HEK293 (cell line): ENCODE measurements around the gene DENND1C.
A peak's percentile ranks its signal among the peaks of the same experiment; 100 is the strongest.

ENCODE experiments used
- CTCF ChIA-PET: fragments of 350-600 bp; formaldehyde crosslinking; extraction: SDS; loops from one replicate; lab custom pipeline; 2021; ENCODE audit warnings: antibody characterized with exemption; lab: Yijun Ruan, JAX
- POLR2A ChIA-PET: fragments of 300-600 bp; formaldehyde crosslinking; extraction: SDS; loops from one replicate; lab custom pipeline; 2020; ENCODE audit warnings: antibody characterized with exemption, inconsistent platforms; lab: Yijun Ruan, JAX
- H3K27ac ChIP-seq: fragments of 200-500 bp; sonication (Bioruptor generic); 2 replicates; pipeline ENCODE4 v1.5.1; 2014; ENCODE audit warnings: low read depth, low read length, control low read depth, inconsistent platforms; ENCODE audit errors: extremely low read depth
- H3K36me3 ChIP-seq, 2 experiments: fragments of 200-500 bp in 1 of 2; sonication (Bioruptor generic) in 1 of 2; 1 replicate in 1 of 2; 2 replicates in 1 of 2; pipeline ENCODE4 v1.5.1; 2014 to 2017; ENCODE audit warnings: inconsistent platforms in 2 of 2, low read length in 2 of 2; ENCODE audit not compliant: control insufficient read depth in 2 of 2, insufficient read depth in 1 of 2
- H3K4me1 ChIP-seq: fragments of 200-500 bp; sonication (Bioruptor generic); 2 replicates; pipeline ENCODE4 v1.5.1; 2014; ENCODE audit warnings: mild to moderate bottlenecking, low read length, inconsistent platforms; ENCODE audit not compliant: control insufficient read depth, insufficient read depth
- H3K4me3 ChIP-seq: 2 replicates; pipeline ENCODE4 v1.5.1; 2011; ENCODE audit warnings: low read depth, mild to moderate bottlenecking, control low read depth, low read length, moderate library complexity
- H3K9me3 ChIP-seq: fragments of 200-500 bp; sonication (Bioruptor generic); 2 replicates; pipeline ENCODE4 v1.5.1; 2014; ENCODE audit warnings: low read depth, low read length, inconsistent platforms; ENCODE audit not compliant: control insufficient read depth, insufficient read depth
- FEZF1 ChIP-seq: fragments of 450-650 bp; formaldehyde crosslinking; IDR thresholded peaks from 2 replicates; pipeline ENCODE4 v1.5.1; 2016; ENCODE audit warnings: missing biosample characterization, missing genetic modification characterization
- GFI1B ChIP-seq: fragments of 450-650 bp; formaldehyde crosslinking; IDR thresholded peaks from 2 replicates; pipeline ENCODE4 v1.5.1; 2016; ENCODE audit warnings: missing biosample characterization, missing genetic modification characterization
- KLF8 ChIP-seq: fragments of 450-650 bp; formaldehyde crosslinking; IDR thresholded peaks from 2 replicates; pipeline ENCODE4 v1.5.1; 2016; ENCODE audit warnings: missing biosample characterization, missing genetic modification characterization
- MEIS1 ChIP-seq: sonication (generic); formaldehyde crosslinking; IDR thresholded peaks from 2 replicates; pipeline ENCODE4 v1.8.1; 2022; ENCODE audit warnings: missing genetic modification reagents, mild to moderate bottlenecking, borderline replicate concordance
- OVOL3 ChIP-seq: fragments of 450-650 bp; formaldehyde crosslinking; IDR thresholded peaks from 2 replicates; pipeline ENCODE4 v1.5.1; 2016; ENCODE audit warnings: missing biosample characterization, missing genetic modification characterization
- SALL2 ChIP-seq: fragments of 450-650 bp; formaldehyde crosslinking; IDR thresholded peaks from 2 replicates; pipeline ENCODE4 v1.5.0; 2017; ENCODE audit warnings: missing biosample characterization, mild to moderate bottlenecking, missing genetic modification characterization, borderline replicate concordance
- SP3 ChIP-seq: fragments of 450-650 bp; formaldehyde crosslinking; IDR thresholded peaks from 2 replicates; pipeline ENCODE4 v1.5.1; 2016; ENCODE audit warnings: missing biosample characterization, missing genetic modification characterization
- ZBTB21 ChIP-seq: fragments of 450-650 bp; formaldehyde crosslinking; IDR thresholded peaks from 2 replicates; pipeline ENCODE4 v1.5.1; 2017; ENCODE audit warnings: missing biosample characterization, missing genetic modification characterization
- ZEB2 ChIP-seq: fragments of 450-650 bp; formaldehyde crosslinking; IDR thresholded peaks from 2 replicates; pipeline ENCODE4 v1.5.1; 2016; ENCODE audit warnings: missing biosample characterization, missing genetic modification characterization
- ZIC2 ChIP-seq: fragments of 450-650 bp; formaldehyde crosslinking; IDR thresholded peaks from 2 replicates; pipeline ENCODE4 v1.5.1; 2016; ENCODE audit warnings: missing biosample characterization, missing genetic modification characterization
- ZNF174 ChIP-seq: fragments of 450-650 bp; formaldehyde crosslinking; IDR thresholded peaks from 2 replicates; pipeline ENCODE4 v1.5.0; 2017; ENCODE audit warnings: missing biosample characterization, mild to moderate bottlenecking, missing genetic modification characterization
- ZNF175 ChIP-seq: fragments of 450-650 bp; formaldehyde crosslinking; IDR thresholded peaks from 2 replicates; pipeline ENCODE4 v1.5.1; 2016; ENCODE audit warnings: missing biosample characterization, missing genetic modification characterization
- ZNF184 ChIP-seq: fragments of 450-650 bp; IDR thresholded peaks from 2 replicates; pipeline ENCODE4 v1.5.1; 2018; ENCODE audit warnings: missing biosample characterization, mild to moderate bottlenecking, missing genetic modification characterization
- ZNF341 ChIP-seq: fragments of 450-650 bp; formaldehyde crosslinking; IDR thresholded peaks from 2 replicates; pipeline ENCODE4; 2016; ENCODE audit warnings: low read depth, missing biosample characterization, missing genetic modification characterization
- ZNF48 ChIP-seq: fragments of 450-650 bp; formaldehyde crosslinking; IDR thresholded peaks from 2 replicates; pipeline ENCODE4 v1.5.1; 2016; ENCODE audit warnings: missing biosample characterization, missing genetic modification characterization
- ZNF501 ChIP-seq: fragments of 450-650 bp; formaldehyde crosslinking; IDR thresholded peaks from 2 replicates; pipeline ENCODE4 v1.5.1; 2016; ENCODE audit warnings: missing biosample characterization, missing genetic modification characterization
- ZNF555 ChIP-seq: fragments of 450-650 bp; formaldehyde crosslinking; conservative IDR thresholded peaks from 2 replicates; pipeline ENCODE4 v1.5.1; 2017; ENCODE audit warnings: missing biosample characterization, mild to moderate bottlenecking, missing genetic modification characterization, inconsistent platforms
- ZNF629 ChIP-seq: fragments of 450-650 bp; formaldehyde crosslinking; IDR thresholded peaks from 2 replicates; pipeline ENCODE4 v1.5.1; 2017; ENCODE audit warnings: missing biosample characterization, missing genetic modification characterization
- ZNF658 ChIP-seq: fragments of 450-650 bp; formaldehyde crosslinking; IDR thresholded peaks from 2 replicates; pipeline ENCODE4; 2016; ENCODE audit warnings: missing biosample characterization, missing genetic modification characterization
- ZNF707 ChIP-seq: fragments of 450-650 bp; formaldehyde crosslinking; IDR thresholded peaks from 2 replicates; pipeline ENCODE4 v1.5.1; 2016; ENCODE audit warnings: missing biosample characterization, missing genetic modification characterization
- ZNF76 ChIP-seq: fragments of 450-650 bp; formaldehyde crosslinking; IDR thresholded peaks from 2 replicates; pipeline ENCODE4; 2016; ENCODE audit warnings: low read depth, missing biosample characterization, missing genetic modification characterization, borderline replicate concordance
- ZNF776 ChIP-seq: fragments of 450-650 bp; formaldehyde crosslinking; IDR thresholded peaks from 2 replicates; pipeline ENCODE4 v1.5.0; 2017; ENCODE audit warnings: missing biosample characterization, missing genetic modification characterization, borderline replicate concordance
- ZNF830 ChIP-seq: fragments of 450-650 bp; IDR thresholded peaks from 2 replicates; pipeline ENCODE4 v1.5.0; 2018; ENCODE audit warnings: missing biosample characterization, missing genetic modification characterization, low read depth, mild to moderate bottlenecking, moderate library complexity
- TF ChIP-seq, protein P1 (sequence below): fragments of 450-650 bp; formaldehyde crosslinking; IDR thresholded peaks from 2 replicates; pipeline ENCODE4 v1.5.1; 2017; ENCODE audit warnings: missing biosample characterization, missing genetic modification characterization
- TF ChIP-seq, protein P2 (sequence below): sonication (generic); formaldehyde crosslinking; IDR thresholded peaks from 2 replicates; pipeline ENCODE4 v1.8.1; 2022; ENCODE audit warnings: mild to moderate bottlenecking, moderate library complexity, missing genetic modification reagents
- TF ChIP-seq, protein P3 (sequence below): fragments of 450-650 bp; formaldehyde crosslinking; IDR thresholded peaks from 2 replicates; pipeline ENCODE4 v1.5.1; 2016; ENCODE audit warnings: missing biosample characterization, missing genetic modification characterization

The DENND1C gene

DNA sequence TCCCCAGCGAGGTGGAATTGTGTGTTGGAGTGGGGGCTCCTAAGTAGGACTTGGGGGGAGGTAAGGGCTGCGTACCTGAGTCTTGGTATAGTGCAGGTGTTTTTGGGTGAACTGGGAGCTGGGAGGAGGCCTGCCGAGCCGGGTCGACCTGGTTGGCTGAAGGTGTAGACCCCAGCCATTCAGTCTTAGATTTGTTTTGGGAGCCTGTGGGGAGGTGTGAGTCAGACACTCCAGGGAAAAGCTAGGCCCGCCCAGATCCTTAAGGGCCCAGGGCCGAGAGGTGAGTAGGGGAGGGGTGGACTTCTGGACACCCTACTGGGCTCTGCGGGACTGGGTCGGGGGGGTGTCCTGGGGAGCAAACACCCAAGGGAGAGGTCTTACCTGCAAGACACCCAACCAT is 16.6 kb downstream of the DENND1C start:
- CTCF ChIA-PET: interaction anchor here (1.1 kb wide), 1 partner anchor 16 kb away, joined by 3 read pairs; the partner anchor contains the start of gene DENND1C
- H3K4me1 ChIP-seq: no peaks in the 10 kb centered on the region
- no peak overlapping the region; the same call in 1 of the 2 replicates for H3K4me3 ChIP-seq
- H3K9me3 ChIP-seq: no peaks in the 10 kb centered on the region
- no peak for TF ChIP-seq SP3 (tag by site-specific recombination)
- TF ChIP-seq ZIC2 (tag by site-specific recombination): 0 out of 2 replicates have a peak, but pooled peaks have one; percentile 14
- TF ChIP-seq ZNF658 (tag by site-specific recombination): no peak
- no peak for TF ChIP-seq ZNF174 (tag by site-specific recombination)
- TF ChIP-seq ZNF341 (tag by site-specific recombination): peak; percentile 21; the same call in 1 of the 2 replicates
- TF ChIP-seq, protein P1, sequence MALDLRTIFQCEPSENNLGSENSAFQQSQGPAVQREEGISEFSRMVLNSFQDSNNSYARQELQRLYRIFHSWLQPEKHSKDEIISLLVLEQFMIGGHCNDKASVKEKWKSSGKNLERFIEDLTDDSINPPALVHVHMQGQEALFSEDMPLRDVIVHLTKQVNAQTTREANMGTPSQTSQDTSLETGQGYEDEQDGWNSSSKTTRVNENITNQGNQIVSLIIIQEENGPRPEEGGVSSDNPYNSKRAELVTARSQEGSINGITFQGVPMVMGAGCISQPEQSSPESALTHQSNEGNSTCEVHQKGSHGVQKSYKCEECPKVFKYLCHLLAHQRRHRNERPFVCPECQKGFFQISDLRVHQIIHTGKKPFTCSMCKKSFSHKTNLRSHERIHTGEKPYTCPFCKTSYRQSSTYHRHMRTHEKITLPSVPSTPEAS (tag by site-specific recombination): no peak
- TF ChIP-seq ZNF48 (tag by site-specific recombination): no peak
- TF ChIP-seq ZNF555: no peak
- no peak for TF ChIP-seq OVOL3 (tag by site-specific recombination)
- no peak for TF ChIP-seq FEZF1 (tag by site-specific recombination)
- TF ChIP-seq, protein P2, sequence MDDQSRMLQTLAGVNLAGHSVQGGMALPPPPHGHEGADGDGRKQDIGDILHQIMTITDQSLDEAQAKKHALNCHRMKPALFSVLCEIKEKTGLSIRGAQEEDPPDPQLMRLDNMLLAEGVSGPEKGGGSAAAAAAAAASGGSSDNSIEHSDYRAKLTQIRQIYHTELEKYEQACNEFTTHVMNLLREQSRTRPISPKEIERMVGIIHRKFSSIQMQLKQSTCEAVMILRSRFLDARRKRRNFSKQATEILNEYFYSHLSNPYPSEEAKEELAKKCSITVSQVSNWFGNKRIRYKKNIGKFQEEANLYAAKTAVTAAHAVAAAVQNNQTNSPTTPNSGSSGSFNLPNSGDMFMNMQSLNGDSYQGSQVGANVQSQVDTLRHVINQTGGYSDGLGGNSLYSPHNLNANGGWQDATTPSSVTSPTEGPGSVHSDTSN: no peak
- POLR2A ChIA-PET: interaction anchor here (1.1 kb wide), 1 partner anchor 40 kb away, joined by 3 read pairs; the partner anchor contains the start of gene KHSRP
- H3K36me3 ChIP-seq: no peaks in the 10 kb centered on the region
- H3K27ac ChIP-seq: no peak overlapping the region

DNA sequence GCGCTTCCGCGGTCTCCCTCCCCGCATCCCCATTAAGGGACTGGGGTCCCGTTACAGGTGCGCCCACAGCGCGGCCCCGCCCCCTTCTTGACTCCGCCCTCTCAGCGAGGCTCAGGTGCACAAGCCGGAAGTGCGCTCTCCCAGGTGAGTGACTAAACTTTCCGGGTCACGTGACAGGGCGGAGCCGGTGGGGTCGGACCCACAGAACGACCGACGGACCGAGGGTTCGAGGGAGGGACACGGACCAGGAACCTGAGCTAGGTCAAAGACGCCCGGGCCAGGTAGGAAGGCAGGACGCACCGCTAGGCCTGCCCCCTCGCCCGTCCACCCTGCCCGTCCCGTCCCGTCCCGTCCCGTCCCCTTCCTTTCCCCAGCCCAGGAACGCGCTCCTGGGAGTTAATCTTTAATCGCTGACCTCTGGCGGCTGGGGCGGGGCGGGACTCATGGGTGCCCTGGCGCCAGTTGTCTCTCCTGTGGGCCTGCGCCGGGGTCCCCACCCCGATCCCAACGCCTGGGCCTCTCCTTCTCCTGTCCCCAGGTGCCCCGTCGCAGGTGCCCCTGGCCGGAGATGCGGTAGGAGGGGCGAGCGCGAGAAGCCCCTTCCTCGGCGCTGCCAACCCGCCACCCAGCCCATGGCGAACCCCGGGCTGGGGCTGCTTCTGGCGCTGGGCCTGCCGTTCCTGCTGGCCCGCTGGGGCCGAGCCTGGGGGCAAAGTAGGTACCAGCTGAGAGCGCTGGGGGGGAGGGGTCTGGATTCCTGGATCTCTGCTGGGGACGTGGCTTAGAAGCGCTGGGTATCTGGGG is 17.3 kb downstream of the DENND1C start, which contains the start of gene CRB3:
CRB3 (plus strand) TSS at position 202 of the 804 bp plus-strand sequence; CDS start at position 633, 431 bp downstream.
- POLR2A ChIA-PET: interaction anchor here (0.6 kb wide), 1 partner anchor 451 kb away, joined by 4 read pairs; no protein-coding TSS in a partner anchor
- Histone ChIP-seq H3K36me3 (no peaks in the 10 kb centered on the region), H3K4me3 (peak within 1 kb of the TSS; percentile 55), H3K27ac (no peak within 1 kb of the TSS), H3K4me1 (no peaks in the 10 kb centered on the region), H3K9me3 (no peaks in the 10 kb centered on the region)
- CTCF ChIA-PET: interaction anchor here (0.6 to 1.1 kb wide), 2 partner anchors 17 to 27 kb away, joined by 3 read pairs; partner anchors contain the start of gene DENND1C
- TF ChIP-seq ZNF707: no peak
- peak; percentile 36; the same call in 1 of the 2 replicates for TF ChIP-seq KLF8 (tag by site-specific recombination)

DNA sequence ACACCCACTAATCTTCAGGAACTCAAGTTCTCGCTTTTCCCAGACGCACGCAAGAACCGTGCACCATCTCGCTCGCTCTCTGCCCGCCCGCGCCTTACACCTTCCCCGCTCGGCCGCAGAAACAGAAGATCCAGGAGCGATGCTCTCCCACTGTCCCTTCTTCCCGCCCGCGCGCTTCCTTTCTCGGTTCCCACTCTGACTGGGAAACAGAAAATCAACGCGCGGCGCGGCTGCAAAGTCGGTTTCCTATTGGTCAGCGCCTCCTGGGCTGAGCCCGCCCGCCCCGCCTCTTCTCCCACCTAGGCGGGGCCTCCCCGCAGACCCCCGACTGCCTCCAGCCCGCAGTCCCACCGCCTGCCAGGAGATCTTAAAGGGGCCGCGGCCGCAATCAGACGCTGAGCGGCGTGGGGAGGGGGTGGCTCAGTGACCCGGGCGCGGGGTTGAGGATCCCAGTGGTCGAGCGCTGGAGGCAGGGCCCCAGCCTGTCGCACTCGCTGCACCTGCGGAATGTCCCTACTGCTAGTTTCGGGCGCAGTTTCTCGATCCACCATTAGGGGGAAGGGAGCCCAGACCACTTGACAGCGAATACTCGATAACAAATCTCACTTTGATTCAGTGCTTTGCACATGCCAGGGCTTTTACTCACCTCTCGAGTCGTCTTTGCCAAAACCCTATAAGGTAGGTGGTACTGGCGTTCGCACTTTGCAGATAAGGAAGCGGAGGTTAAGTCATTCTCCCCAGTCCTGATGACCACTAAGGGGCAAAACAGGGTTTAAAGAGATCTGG is 21.3 kb downstream of the DENND1C start:
- Histone ChIP-seq H3K27ac (peak overlapping the region; percentile 26; the same call in 1 of the 2 replicates), H3K4me3 (peak overlapping the region; percentile 62)
- POLR2A ChIA-PET: interaction anchor here (0.7 to 1.3 kb wide), 8 partner anchors 34 to 770 kb away, joined by 3 to 7 read pairs (median 4); partner anchors contain the start of genes ALKBH7, KHSRP, RPL36 and TNFSF9
- TF ChIP-seq ZNF501 (no peak; the same call in 1 of the 2 replicates), SALL2 (tag by site-specific recombination) (no peak), ZNF175 (tag by site-specific recombination) (no peak), ZNF184 (peak; percentile 64), ZNF76 (tag by site-specific recombination) (peak; percentile 88), GFI1B (tag by site-specific recombination) (peak; percentile 91), ZBTB21 (no peak; the same call in none of the 2 replicates), MEIS1 (CRISPR knock-in tag) (no peak), ZNF830 (tag by site-specific recombination) (no peak), ZNF776 (tag by site-specific recombination) (no peak), ZEB2 (tag by site-specific recombination) (peak; percentile 86), ZNF629 (tag by site-specific recombination) (peak; percentile 86; the same call in 1 of the 2 replicates)
- TF ChIP-seq, protein P3, sequence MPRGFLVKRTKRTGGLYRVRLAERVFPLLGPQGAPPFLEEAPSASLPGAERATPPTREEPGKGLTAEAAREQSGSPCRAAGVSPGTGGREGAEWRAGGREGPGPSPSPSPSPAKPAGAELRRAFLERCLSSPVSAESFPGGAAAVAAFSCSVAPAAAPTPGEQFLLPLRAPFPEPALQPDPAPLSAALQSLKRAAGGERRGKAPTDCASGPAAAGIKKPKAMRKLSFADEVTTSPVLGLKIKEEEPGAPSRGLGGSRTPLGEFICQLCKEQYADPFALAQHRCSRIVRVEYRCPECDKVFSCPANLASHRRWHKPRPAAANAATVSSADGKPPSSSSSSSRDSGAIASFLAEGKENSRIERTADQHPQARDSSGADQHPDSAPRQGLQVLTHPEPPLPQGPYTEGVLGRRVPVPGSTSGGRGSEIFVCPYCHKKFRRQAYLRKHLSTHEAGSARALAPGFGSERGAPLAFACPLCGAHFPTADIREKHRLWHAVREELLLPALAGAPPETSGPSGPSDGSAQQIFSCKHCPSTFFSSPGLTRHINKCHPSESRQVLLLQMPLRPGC (tag by site-specific recombination): no peak

More for the DNA sequence above, 21.3 kb downstream of the DENND1C start:
- CTCF ChIA-PET: no interaction called here
- H3K4me1 ChIP-seq: no peaks in the 10 kb centered on the region
- no peaks in the 10 kb centered on the region for H3K9me3 ChIP-seq
- H3K36me3 ChIP-seq: peaks cover 0 to 20% of the 10 kb centered on the region in 2 experiments; a peak in 1 of 3 replicates
